Measurements from ENCODE around the gene RREB1.

GRCh38 chr6:7135755-7136154, 28.0 kb downstream of the RREB1 start:
- TF ChIP-seq, protein P1, sequence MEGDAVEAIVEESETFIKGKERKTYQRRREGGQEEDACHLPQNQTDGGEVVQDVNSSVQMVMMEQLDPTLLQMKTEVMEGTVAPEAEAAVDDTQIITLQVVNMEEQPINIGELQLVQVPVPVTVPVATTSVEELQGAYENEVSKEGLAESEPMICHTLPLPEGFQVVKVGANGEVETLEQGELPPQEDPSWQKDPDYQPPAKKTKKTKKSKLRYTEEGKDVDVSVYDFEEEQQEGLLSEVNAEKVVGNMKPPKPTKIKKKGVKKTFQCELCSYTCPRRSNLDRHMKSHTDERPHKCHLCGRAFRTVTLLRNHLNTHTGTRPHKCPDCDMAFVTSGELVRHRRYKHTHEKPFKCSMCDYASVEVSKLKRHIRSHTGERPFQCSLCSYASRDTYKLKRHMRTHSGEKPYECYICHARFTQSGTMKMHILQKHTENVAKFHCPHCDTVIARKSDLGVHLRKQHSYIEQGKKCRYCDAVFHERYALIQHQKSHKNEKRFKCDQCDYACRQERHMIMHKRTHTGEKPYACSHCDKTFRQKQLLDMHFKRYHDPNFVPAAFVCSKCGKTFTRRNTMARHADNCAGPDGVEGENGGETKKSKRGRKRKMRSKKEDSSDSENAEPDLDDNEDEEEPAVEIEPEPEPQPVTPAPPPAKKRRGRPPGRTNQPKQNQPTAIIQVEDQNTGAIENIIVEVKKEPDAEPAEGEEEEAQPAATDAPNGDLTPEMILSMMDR (IDR thresholded peaks at IDR 0.05; ENCODE audit: insufficient read depth, low read length) = no peak
- no peak for TF ChIP-seq POLR2AphosphoS5 (IDR thresholded peaks at IDR 0.05; ENCODE audit: low read depth)
